ENCODE data around the gene INSR. TPM values are rescaled to one million over a fixed set of nuclear protein-coding genes. Genes with fewer than 3 reads are reported as not detected.

INSR gene
- total RNA-seq, 1 donor from 2014 or later: 3.2 TPM

DNA sequence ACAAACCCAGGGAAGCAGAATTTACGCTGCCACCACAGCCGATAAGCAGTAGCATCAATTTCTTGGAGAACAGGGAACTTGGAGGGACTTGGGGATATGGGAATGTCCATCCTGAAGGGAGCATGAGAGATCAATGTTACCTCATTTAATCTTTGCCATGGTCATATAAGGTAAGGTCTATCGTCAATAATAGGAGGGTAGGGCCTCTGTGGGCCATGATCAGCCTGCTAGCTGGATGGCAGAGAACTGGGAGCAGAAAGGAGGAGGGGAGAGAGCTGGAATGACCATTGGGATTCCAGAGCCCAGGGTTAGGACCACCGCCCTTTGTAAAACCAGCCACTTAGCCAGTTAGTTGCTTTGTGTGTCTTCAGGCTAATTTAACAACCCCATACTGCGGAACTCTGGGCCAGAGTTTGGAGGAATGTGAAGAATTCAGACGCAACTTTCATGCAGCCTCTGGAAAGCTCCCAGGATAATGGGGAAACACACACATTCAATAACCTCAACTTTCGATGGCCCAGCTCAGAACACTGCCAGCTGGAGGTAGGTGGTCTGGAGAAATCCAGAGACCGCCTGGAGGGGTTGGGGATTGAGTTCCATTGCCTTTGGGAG, 184.4 kb downstream of the INSR start:
- Mint-ChIP-seq H3K9me3 (no peaks in the 10 kb centered on the region), H3K4me3 (no peak overlapping the region), H3K36me3 (ENCODE audit: low read depth) (no peaks in the 10 kb centered on the region), H3K27me3 (peaks cover 2% of the 10 kb centered on the region), H3K4me1 (no peaks in the 10 kb centered on the region), H3K27ac (no peak overlapping the region)
- POLR2A ChIA-PET: no interaction called here
- intact Hi-C loops (cut with micrococcal nuclease): no loop called here
- DNase-seq (no peak), ATAC-seq (ENCODE audit: low read depth) (no peak)
- CTCF ChIA-PET: interaction anchor here (0.7 to 1.3 kb wide), 2 partner anchors 48 to 460 kb away, joined by 3 read pairs; no protein-coding TSS in a partner anchor
- TF ChIP-seq, protein P1, sequence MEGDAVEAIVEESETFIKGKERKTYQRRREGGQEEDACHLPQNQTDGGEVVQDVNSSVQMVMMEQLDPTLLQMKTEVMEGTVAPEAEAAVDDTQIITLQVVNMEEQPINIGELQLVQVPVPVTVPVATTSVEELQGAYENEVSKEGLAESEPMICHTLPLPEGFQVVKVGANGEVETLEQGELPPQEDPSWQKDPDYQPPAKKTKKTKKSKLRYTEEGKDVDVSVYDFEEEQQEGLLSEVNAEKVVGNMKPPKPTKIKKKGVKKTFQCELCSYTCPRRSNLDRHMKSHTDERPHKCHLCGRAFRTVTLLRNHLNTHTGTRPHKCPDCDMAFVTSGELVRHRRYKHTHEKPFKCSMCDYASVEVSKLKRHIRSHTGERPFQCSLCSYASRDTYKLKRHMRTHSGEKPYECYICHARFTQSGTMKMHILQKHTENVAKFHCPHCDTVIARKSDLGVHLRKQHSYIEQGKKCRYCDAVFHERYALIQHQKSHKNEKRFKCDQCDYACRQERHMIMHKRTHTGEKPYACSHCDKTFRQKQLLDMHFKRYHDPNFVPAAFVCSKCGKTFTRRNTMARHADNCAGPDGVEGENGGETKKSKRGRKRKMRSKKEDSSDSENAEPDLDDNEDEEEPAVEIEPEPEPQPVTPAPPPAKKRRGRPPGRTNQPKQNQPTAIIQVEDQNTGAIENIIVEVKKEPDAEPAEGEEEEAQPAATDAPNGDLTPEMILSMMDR (IDR thresholded peaks at IDR 0.05): no peak

DNA sequence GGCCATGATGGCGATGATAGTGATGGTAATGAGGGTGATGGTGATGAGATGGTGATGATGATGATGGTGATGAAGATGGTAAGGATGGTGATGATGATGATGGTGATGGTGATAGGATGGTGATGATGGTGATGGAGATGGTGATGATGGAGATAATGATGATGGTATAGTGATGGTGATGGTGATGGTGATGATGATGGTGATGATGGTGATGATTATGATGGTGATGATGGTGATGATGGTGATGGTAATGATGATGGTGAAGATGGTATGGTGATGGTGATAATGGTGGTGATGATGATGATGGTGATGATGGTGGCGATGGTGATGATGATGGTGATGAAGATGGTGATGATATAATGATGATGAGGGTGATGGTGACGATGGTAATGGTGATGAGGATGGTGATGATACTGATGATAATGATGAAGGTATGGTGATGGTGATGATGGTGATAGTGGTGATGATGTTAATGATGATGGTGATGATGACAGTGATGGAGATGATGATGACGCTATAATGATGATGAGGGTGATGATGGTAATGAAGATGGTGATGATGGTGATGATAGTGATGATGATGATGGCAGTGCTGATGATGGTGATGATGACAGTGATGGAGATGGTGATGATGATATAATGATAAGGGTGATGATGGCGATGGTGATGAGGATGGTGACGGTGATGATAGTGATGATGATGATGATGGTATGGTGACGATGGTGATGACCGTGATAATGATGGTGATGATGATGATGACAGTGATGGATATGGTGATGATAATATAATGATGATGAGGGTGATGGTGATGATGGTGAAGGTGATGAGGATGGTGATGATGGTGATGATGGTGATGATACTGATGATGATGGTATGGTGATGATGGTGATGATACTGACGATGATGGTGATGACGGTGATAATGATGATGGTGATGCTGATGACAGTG, 187.2 kb downstream of the INSR start:
- POLR2A ChIA-PET: interaction anchor here (1.4 kb wide), 1 partner anchor 8 kb away, joined by 3 read pairs; no protein-coding TSS in a partner anchor
- no peak overlapping the region for H3K4me3 Mint-ChIP-seq
- ATAC-seq (ENCODE audit: low read depth) (no peak), DNase-seq (no peak)
- H3K4me1 Mint-ChIP-seq: no peaks in the 10 kb centered on the region
- intact Hi-C loops (cut with micrococcal nuclease): no loop called here
- H3K27ac Mint-ChIP-seq: no peak overlapping the region
- TF ChIP-seq, protein P1 (IDR thresholded peaks at IDR 0.05): no peak
- no peaks in the 10 kb centered on the region for H3K36me3 Mint-ChIP-seq (ENCODE audit: low read depth)
- CTCF ChIA-PET: no interaction called here
- no peaks in the 10 kb centered on the region for H3K27me3 Mint-ChIP-seq
- no peaks in the 10 kb centered on the region for H3K9me3 Mint-ChIP-seq

DNA sequence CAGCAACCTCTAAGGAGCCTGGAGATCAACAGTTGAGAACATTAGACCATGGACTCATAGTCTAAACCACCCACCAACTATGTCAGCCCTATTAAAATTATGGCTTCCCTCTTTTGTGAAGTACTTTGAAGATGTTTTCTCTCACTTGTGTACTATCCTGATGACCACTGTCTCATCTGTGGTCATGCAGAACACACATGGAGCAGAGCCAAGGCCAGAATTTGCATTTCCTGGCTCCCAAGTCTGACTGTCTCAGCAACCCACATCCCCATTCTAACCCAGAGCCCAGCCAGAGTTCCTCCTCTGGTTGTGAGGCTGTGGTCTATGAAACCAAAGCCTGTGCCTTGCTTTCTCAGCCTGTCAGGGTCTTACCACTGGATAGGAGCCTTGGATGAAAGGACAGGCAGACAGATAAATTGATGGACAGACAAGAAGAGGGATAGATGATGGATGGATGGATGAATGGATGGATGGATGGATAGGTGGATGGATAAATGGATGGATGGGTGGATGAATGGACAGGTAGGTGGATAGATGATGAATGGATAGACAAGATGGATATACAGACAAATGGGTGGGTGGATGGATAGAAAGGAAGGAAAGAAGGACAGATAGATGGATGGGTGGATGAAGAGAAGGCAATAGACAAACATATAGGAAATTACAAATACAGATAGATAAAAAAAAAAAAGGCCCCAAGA, 189.3 kb downstream of the INSR start:
- Mint-ChIP-seq H3K4me1 (peaks cover 2% of the 10 kb centered on the region), H3K4me3 (no peak overlapping the region), H3K36me3 (ENCODE audit: low read depth) (no peaks in the 10 kb centered on the region), H3K27ac (no peak overlapping the region), H3K9me3 (no peaks in the 10 kb centered on the region), H3K27me3 (no peaks in the 10 kb centered on the region)
- POLR2A ChIA-PET: no interaction called here
- intact Hi-C loops (cut with micrococcal nuclease): loop anchor here (5.0 kb wide), 1 partner anchor 647 kb away; no protein-coding TSS in a partner anchor
- TF ChIP-seq, protein P1 (IDR thresholded peaks at IDR 0.05): no peak
- CTCF ChIA-PET: no interaction called here
- DNase-seq (no peak), ATAC-seq (ENCODE audit: low read depth) (no peak)

DNA sequence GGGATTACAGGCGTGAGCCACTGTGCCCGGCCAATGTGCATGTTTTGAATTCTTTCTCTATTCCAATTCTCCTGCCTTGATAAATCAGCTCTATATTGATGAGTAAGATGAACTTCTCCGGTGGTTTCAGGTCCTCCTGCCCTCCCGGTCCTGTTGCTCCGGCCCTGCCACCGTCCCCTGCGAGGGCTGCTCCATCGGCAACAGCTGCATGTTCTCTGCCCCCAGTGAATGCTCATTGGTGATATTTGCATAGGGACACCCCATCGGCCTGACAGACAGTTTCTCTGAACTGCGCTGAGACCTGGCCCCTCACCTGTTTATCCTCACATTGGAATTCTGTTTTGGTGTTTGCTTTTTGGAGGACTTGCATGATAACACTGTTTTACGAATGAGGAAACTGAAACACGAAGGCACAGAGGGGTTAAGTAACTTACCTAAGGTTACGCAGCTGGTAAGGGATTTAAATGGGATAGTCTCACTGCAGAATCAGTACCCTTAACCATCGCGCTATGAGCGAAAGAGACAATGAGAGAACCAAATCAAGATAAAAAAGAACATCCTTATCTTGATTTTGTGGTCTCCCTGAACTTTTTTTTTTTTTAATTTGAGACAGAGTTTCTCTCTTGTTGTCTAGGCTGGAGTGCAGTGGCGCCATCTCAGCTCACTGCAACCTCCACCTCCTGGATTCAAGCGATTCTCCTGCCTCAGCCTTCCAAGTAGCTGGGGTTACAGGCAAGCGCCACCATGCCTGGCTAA, 192.5 kb downstream of the INSR start:
- Mint-ChIP-seq H3K4me1 (peaks cover 18% of the 10 kb centered on the region), H3K27ac (no peak overlapping the region), H3K4me3 (peak overlapping the region; percentile 9), H3K9me3 (peaks cover 8% of the 10 kb centered on the region), H3K36me3 (ENCODE audit: low read depth) (peaks cover 9% of the 10 kb centered on the region), H3K27me3 (no peaks in the 10 kb centered on the region)
- POLR2A ChIA-PET: interaction anchor here (1.9 kb wide), 1 partner anchor 32 kb away, joined by 7 read pairs; the partner anchor contains the start of gene ZNF557
- no peak for DNase-seq
- intact Hi-C loops (cut with micrococcal nuclease): loop anchor here (1.0 to 5.0 kb wide), 5 partner anchors 47 to 697 kb away; no protein-coding TSS in a partner anchor
- ATAC-seq (ENCODE audit: low read depth): no peak
- TF ChIP-seq, protein P1 (IDR thresholded peaks at IDR 0.05): no peak
- CTCF ChIA-PET: interaction anchor here (0.6 to 1.9 kb wide), 14 partner anchors 10 to 1217 kb away, joined by 3 to 12 read pairs (median 4); no protein-coding TSS in a partner anchor

Data from activated B cell treated with CpG ODN at 0.5 μM for 24 hours (primary cell).